Transverse colon (tissue), 4 donors: ENCODE data around the gene JAG1.

Source experiments
- POLR2AphosphoS5 ChIP-seq, 3 donors: sonication (generic); formaldehyde crosslinking; IDR thresholded peaks; one replicate each; pipeline ENCODE4 v1.6.1; 2016; ENCODE audit warnings: antibody characterized with exemption in 3 of 3
- TF ChIP-seq, protein P1 (sequence below), 5 experiments: fragments of 200-600 bp in 3 of 5; fragments of 450-650 bp in 2 of 5; sonication (generic) in 3 of 5; IDR thresholded peaks; 1 replicate in 2 of 5; 2 replicates in 3 of 5; pipeline ENCODE4 v1.5.1; 2016 to 2017; ENCODE audit warnings: antibody characterized with exemption in 5 of 5, inconsistent platforms in 3 of 5, mild to moderate bottlenecking in 2 of 5, moderate library complexity in 1 of 5

GRCh38 chr20:10659651-10660601 lies 13.9 kb downstream of the JAG1 start:
- TF ChIP-seq, protein P1, sequence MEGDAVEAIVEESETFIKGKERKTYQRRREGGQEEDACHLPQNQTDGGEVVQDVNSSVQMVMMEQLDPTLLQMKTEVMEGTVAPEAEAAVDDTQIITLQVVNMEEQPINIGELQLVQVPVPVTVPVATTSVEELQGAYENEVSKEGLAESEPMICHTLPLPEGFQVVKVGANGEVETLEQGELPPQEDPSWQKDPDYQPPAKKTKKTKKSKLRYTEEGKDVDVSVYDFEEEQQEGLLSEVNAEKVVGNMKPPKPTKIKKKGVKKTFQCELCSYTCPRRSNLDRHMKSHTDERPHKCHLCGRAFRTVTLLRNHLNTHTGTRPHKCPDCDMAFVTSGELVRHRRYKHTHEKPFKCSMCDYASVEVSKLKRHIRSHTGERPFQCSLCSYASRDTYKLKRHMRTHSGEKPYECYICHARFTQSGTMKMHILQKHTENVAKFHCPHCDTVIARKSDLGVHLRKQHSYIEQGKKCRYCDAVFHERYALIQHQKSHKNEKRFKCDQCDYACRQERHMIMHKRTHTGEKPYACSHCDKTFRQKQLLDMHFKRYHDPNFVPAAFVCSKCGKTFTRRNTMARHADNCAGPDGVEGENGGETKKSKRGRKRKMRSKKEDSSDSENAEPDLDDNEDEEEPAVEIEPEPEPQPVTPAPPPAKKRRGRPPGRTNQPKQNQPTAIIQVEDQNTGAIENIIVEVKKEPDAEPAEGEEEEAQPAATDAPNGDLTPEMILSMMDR (IDR thresholded peaks at IDR 0.05): no peak
- TF ChIP-seq POLR2AphosphoS5 (IDR thresholded peaks at IDR 0.05): no peak
